HL-60 (cell line): Measurements from ENCODE around the gene CCDC195.

Experiments used
- CTCF ChIP-seq: IDR thresholded peaks from one replicate; pipeline ENCODE4 v1.5.1; 2011; ENCODE audit warnings: low read length, control low read depth, inconsistent platforms; ENCODE audit not compliant: insufficient read depth
- REST ChIP-seq: IDR thresholded peaks from 2 replicates; pipeline ENCODE4 v1.6.1; 2012; ENCODE audit warnings: low read depth; ENCODE audit not compliant: insufficient replicate concordance

GRCh38 chr2:224688997-224689396 lies 27.2 kb downstream of the CCDC195 start:
- TF ChIP-seq CTCF (no peak), REST (no peak)
